HL-60 (cell line): Measurements from ENCODE around the gene OGN.

Experiments
- DNase-seq, 2 experiments: peaks; one replicate each; pipeline ENCODE4 v3.0.0-alpha.2; 2010 to 2020; ENCODE audit warnings: low read depth in 1 of 2, low spot score in 1 of 2
- H3K27ac ChIP-seq: fragments of 250-450 bp; sonication (Bioruptor Pico); replicated peaks from 2 replicates; pipeline ENCODE4 v1.5.1; 2020; ENCODE audit warnings: mild to moderate bottlenecking, moderate library complexity
- H3K27me3 ChIP-seq: fragments of 250-450 bp; sonication (Bioruptor Pico); 2 replicates; pipeline ENCODE4 v1.5.1; 2021; ENCODE audit warnings: mild to moderate bottlenecking, moderate library complexity; ENCODE audit not compliant: insufficient read depth, poor library complexity, severe bottlenecking
- H3K4me3 ChIP-seq: replicated peaks from 2 replicates; pipeline ENCODE4 v1.5.1; 2011; ENCODE audit warnings: mild to moderate bottlenecking, control low read depth, low read length; ENCODE audit not compliant: insufficient read depth
- GABPA ChIP-seq: IDR thresholded peaks from 2 replicates; pipeline ENCODE4 v1.6.1; 2012; ENCODE audit warnings: low read depth
- POLR2AphosphoS5 ChIP-seq: IDR thresholded peaks from 2 replicates; pipeline ENCODE4 v1.6.1; 2012; ENCODE audit warnings: low read depth
- SPI1 ChIP-seq: IDR thresholded peaks from 2 replicates; pipeline ENCODE4 v1.6.1; 2012; ENCODE audit warnings: low read depth, mild to moderate bottlenecking, borderline replicate concordance
- TF ChIP-seq, protein P1 (sequence below): IDR thresholded peaks from 2 replicates; pipeline ENCODE4 v1.6.1; 2012; ENCODE audit warnings: low read depth; ENCODE audit not compliant: insufficient replicate concordance
- TF ChIP-seq, protein P2 (sequence below): IDR thresholded peaks from one replicate; pipeline ENCODE4 v1.5.1; 2011; ENCODE audit warnings: low read length, control low read depth, inconsistent platforms; ENCODE audit not compliant: insufficient read depth

The OGN gene

DNA sequence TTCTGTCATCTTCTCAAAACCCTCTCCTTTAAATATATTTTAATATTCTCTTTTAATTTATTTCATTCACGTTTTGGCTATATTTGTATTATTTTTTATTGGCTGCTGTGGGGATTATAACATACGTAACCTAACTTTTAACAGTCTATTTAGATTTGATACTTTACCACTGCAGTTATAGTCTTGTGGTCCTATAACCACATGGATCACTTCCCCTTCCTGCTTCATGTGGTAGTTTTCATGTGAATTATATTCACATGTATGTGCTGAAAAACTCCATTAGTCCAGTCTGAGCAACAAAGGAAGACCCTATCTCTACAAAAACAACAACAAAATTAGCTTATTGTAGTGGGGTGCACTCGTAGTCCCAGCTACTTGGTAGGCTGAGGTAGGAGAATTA, 44.3 kb downstream of the OGN start:
- Histone ChIP-seq H3K27me3 (no peaks in the 10 kb centered on the region), H3K27ac (peak overlapping the region; percentile 47), H3K4me3 (no peak overlapping the region)
- DNase-seq = peak in 1 of 2 experiments; percentile 14
- TF ChIP-seq SPI1 (peak; percentile 80), POLR2AphosphoS5 (no peak)
- TF ChIP-seq, protein P1, sequence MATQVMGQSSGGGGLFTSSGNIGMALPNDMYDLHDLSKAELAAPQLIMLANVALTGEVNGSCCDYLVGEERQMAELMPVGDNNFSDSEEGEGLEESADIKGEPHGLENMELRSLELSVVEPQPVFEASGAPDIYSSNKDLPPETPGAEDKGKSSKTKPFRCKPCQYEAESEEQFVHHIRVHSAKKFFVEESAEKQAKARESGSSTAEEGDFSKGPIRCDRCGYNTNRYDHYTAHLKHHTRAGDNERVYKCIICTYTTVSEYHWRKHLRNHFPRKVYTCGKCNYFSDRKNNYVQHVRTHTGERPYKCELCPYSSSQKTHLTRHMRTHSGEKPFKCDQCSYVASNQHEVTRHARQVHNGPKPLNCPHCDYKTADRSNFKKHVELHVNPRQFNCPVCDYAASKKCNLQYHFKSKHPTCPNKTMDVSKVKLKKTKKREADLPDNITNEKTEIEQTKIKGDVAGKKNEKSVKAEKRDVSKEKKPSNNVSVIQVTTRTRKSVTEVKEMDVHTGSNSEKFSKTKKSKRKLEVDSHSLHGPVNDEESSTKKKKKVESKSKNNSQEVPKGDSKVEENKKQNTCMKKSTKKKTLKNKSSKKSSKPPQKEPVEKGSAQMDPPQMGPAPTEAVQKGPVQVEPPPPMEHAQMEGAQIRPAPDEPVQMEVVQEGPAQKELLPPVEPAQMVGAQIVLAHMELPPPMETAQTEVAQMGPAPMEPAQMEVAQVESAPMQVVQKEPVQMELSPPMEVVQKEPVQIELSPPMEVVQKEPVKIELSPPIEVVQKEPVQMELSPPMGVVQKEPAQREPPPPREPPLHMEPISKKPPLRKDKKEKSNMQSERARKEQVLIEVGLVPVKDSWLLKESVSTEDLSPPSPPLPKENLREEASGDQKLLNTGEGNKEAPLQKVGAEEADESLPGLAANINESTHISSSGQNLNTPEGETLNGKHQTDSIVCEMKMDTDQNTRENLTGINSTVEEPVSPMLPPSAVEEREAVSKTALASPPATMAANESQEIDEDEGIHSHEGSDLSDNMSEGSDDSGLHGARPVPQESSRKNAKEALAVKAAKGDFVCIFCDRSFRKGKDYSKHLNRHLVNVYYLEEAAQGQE = no peak
- TF ChIP-seq, protein P2, sequence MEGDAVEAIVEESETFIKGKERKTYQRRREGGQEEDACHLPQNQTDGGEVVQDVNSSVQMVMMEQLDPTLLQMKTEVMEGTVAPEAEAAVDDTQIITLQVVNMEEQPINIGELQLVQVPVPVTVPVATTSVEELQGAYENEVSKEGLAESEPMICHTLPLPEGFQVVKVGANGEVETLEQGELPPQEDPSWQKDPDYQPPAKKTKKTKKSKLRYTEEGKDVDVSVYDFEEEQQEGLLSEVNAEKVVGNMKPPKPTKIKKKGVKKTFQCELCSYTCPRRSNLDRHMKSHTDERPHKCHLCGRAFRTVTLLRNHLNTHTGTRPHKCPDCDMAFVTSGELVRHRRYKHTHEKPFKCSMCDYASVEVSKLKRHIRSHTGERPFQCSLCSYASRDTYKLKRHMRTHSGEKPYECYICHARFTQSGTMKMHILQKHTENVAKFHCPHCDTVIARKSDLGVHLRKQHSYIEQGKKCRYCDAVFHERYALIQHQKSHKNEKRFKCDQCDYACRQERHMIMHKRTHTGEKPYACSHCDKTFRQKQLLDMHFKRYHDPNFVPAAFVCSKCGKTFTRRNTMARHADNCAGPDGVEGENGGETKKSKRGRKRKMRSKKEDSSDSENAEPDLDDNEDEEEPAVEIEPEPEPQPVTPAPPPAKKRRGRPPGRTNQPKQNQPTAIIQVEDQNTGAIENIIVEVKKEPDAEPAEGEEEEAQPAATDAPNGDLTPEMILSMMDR = no peak

DNA sequence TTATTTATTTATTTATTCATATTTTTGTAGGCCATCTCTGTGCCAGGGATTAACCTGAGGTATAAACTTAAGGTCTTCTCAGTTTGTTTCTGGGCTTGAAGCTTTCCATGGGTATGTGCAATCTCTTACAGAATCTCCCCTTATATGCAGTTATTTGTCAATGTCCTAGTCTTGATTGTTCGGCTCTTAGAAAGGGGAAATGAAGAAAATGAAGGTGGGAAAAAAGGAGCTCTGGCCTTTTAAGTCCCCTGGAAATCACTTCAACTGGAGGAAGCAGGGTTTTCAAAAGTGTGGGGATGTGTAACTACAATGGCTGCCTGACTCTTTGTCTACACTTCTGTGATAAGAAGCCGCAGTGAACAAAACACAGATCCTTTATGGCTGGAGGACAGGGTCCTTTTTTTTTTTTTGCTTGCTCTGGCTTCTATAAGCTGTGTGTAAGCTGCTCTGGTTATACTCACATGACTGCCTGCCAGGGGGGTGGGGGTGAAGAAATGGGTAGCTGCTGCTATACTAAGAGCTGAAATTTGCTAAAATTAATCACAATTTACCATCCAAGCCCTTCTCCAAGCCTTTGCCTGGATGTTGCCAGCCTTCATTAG, 44.9 kb downstream of the OGN start:
- DNase-seq = peak in 1 of 2 experiments; percentile 42

DNA sequence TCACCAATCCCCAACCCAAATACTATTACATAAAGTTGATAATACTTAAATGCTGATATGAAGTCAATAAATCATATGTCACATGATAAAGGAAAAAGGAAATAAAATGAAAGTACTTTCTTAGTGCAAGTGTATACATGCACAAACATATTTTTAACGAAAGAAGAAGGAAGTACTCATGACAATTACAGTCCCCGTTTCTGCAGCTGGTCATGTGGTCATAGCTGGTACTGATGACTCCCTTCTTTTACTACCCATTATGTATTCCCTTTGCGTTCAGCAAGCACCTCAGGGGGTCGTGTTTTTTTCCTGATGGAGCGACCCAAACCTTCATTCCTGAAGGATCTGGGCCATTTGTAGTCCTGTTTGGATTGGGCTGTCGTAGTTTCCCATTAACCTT, 51.3 kb downstream of the OGN start:
- H3K4me3 ChIP-seq = no peak overlapping the region
- no peaks in the 10 kb centered on the region for H3K27me3 ChIP-seq
- TF ChIP-seq SPI1 (no peak), POLR2AphosphoS5 (no peak), GABPA (no peak)
- TF ChIP-seq, protein P1 = no peak
- TF ChIP-seq, protein P2 = no peak
- no peak overlapping the region for H3K27ac ChIP-seq
- peak in 1 of 2 experiments; percentile 34 for DNase-seq

More for the DNA sequence above, 44.9 kb downstream of the OGN start:
- Histone ChIP-seq H3K27me3 (no peaks in the 10 kb centered on the region), H3K4me3 (no peak overlapping the region), H3K27ac (peak overlapping the region; percentile 47)
- TF ChIP-seq SPI1 (peak; percentile 59), GABPA (no peak)

DNA sequence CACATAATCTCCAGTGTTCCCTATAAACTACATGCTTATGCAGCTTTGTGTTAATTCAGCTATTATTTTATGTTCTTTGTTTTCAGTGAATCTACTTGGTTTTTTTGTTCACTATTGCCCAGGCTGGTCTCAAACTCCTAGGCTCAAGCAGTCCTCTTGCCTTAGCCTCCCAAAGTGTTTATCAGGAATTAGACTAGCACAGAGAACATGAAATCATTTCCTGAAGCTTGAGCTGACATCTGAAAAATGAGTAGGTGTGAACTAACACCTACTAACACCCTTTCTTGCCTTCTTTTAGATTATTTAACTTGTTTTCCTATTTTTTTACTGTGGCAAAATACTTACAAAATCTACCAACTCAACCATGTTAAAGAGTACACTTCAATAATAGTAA, 53.6 kb downstream of the OGN start:
- no peak overlapping the region for H3K27ac ChIP-seq
- no peak overlapping the region for H3K4me3 ChIP-seq
- no peaks in the 10 kb centered on the region for H3K27me3 ChIP-seq
- DNase-seq = no peak
- TF ChIP-seq POLR2AphosphoS5 = no peak
- TF ChIP-seq, protein P2 = no peak
- no peak for TF ChIP-seq SPI1
- TF ChIP-seq GABPA = no peak
